ENCODE data around the gene RAB29. TPM values are rescaled to one million over a fixed set of nuclear protein-coding genes. Genes with fewer than 3 reads are reported as not detected.

RAB29 gene
- total and polyA plus RNA-seq, 9 of the 15 experiments (the other 6 are each of a cell fraction or from before 2014, with no cell fraction given), result 6.3 to 17.6 (median 8.0) TPM

- TF ChIP-seq ERF (CRISPR knock-in tag; IDR thresholded peaks at IDR 0.05) (no peak), NR1H2 (CRISPR knock-in tag; IDR thresholded peaks at IDR 0.05) (no peak), ZNF277 (CRISPR knock-in tag; IDR thresholded peaks at IDR 0.05; ENCODE audit: borderline replicate concordance) (no peak), GABPA (tag; conservative IDR thresholded peaks at IDR 0.05; ENCODE audit: low read depth) (no peak), E2F4 (CRISPR knock-in tag; IDR thresholded peaks at IDR 0.05; ENCODE audit: low read depth) (no peak), POLR3G (IDR thresholded peaks at IDR 0.05; ENCODE audit: extremely low read depth, insufficient read length, insufficient replicate concordance) (no peak), CTCFL (IDR thresholded peaks at IDR 0.05; ENCODE audit: borderline replicate concordance, insufficient read depth, low read depth, low read length, poor library complexity, severe bottlenecking) (no peak), ZEB2 (IDR thresholded peaks at IDR 0.05) (no peak), CAMTA2 (CRISPR knock-in tag; conservative IDR thresholded peaks at IDR 0.05) (no peak), ZBED1 (IDR thresholded peaks at IDR 0.05) (no peak), CREB1 (IDR thresholded peaks at IDR 0.05) (0 out of 2 replicates have a peak, but pooled peaks have one; percentile 39), CREB1 (CRISPR knock-in tag; IDR thresholded peaks at IDR 0.05) (peak; percentile 63; the same call in 1 of the 2 replicates), LARP7 (IDR thresholded peaks at IDR 0.05) (peak; percentile 76; the same call in 1 of the 2 replicates), SNAPC5 (CRISPR knock-in tag; IDR thresholded peaks at IDR 0.05) (no peak), ZBTB2 (IDR thresholded peaks at IDR 0.05) (no peak; the same call in 1 of the 2 replicates), GTF2B (IDR thresholded peaks at IDR 0.05; ENCODE audit: extremely low read depth, insufficient read length) (no peak), ETS1 (conservative IDR thresholded peaks at IDR 0.05; ENCODE audit: control insufficient read depth, low read depth, low read length) (peak; percentile 97; the same call in 1 of the 2 replicates), NFE2L1 (tag; IDR thresholded peaks at IDR 0.05; ENCODE audit: borderline replicate concordance, low read depth) (no peak)
Observed at GRCh38 chr1:205775015-205775716, at the start of gene RAB29 (continued).

Measured in K562 (cell line).